B cell (primary cell): ENCODE measurements around the gene DDX24. TPM values are rescaled to one million over a fixed set of nuclear protein-coding genes. Genes with fewer than 3 reads are reported as not detected.

Source experiments
- ATAC-seq: fragments of 200-7000 bp; cut with Tn5 transposase; one replicate; pipeline ENCODE4 v1.10.0; 2021; ENCODE audit warnings: low read depth, mild to moderate bottlenecking, moderate number of reproducible peaks, moderate library complexity
- CTCF ChIA-PET: fragments of 350-600 bp; sonication (Branson Sonifier 250); formaldehyde crosslinking; loops from one replicate; lab custom pipeline; 2021; ENCODE audit warnings: antibody characterized with exemption, inconsistent platforms; lab: Charles Lee
- POLR2A ChIA-PET: fragments of 350-600 bp; sonication (Branson Sonifier 250); formaldehyde crosslinking; loops from one replicate; lab custom pipeline; 2021; ENCODE audit warnings: antibody characterized with exemption; lab: Charles Lee
- DNase-seq: peaks from one replicate; pipeline ENCODE4 v3.0.0; 2013
- H2AFZ ChIP-seq: 2 replicates; pipeline ENCODE4 v1.6.1; 2012; ENCODE audit warnings: mild to moderate bottlenecking, low read depth, low read length; ENCODE audit not compliant: insufficient read depth, poor library complexity, severe bottlenecking
- H3K27ac ChIP-seq, 2 donors: 1 replicate in 1 of 2; 2 replicates in 1 of 2; pipeline ENCODE4 v1.5.1; 2012 to 2013; ENCODE audit warnings: low read length in 2 of 2, mild to moderate bottlenecking in 2 of 2, moderate library complexity in 1 of 2
- H3K27me3 ChIP-seq, 4 experiments: fragments of 200-600 bp in 1 of 4; sonication (generic) in 1 of 4; replicated peaks in 1 of 4; 1 replicate in 2 of 4; 2 replicates in 2 of 4; pipeline versions ENCODE4 v1.6.1 to v1.7.0; 2013 to 2016; ENCODE audit warnings: low read length in 3 of 4, mild to moderate bottlenecking in 2 of 4, mixed read lengths in 1 of 4, moderate library complexity in 1 of 4; ENCODE audit not compliant: insufficient read depth in 4 of 4, control insufficient read depth in 3 of 4; ENCODE audit errors: control extremely low read depth in 1 of 4
- H3K36me3 ChIP-seq, 2 experiments: replicated peaks in 1 of 2; 1 replicate in 1 of 2; 2 replicates in 1 of 2; pipeline versions ENCODE4 v1.6.1 to v1.7.1; 2013; ENCODE audit warnings: low read length in 1 of 2; ENCODE audit not compliant: insufficient read depth in 2 of 2, control insufficient read depth in 1 of 2; ENCODE audit errors: control extremely low read depth in 1 of 2, extremely low read depth in 1 of 2
- H3K4me1 ChIP-seq, 2 donors: fragments of 200-600 bp in 1 of 2; sonication (generic) in 1 of 2; 1 replicate in 1 of 2; 2 replicates in 1 of 2; pipeline versions ENCODE4 v1.5.1 to v1.6.1; 2013 to 2017; ENCODE audit warnings: low read length in 2 of 2; ENCODE audit not compliant: control insufficient read depth in 2 of 2, insufficient read depth in 2 of 2
- H3K4me2 ChIP-seq: replicated peaks from 2 replicates; pipeline ENCODE3; 2012; ENCODE audit warnings: mild to moderate bottlenecking, low read depth, low read length; ENCODE audit not compliant: poor library complexity, severe bottlenecking
- H3K4me3 ChIP-seq, 5 experiments: fragments of 200-600 bp in 1 of 5; sonication (generic) in 1 of 5; 1 replicate in 3 of 5; 2 replicates in 2 of 5; pipeline versions ENCODE4 v1.5.1 to v1.7.0; 2011 to 2016; ENCODE audit warnings: low read length in 4 of 5, mild to moderate bottlenecking in 4 of 5, low read depth in 2 of 5, control low read depth in 1 of 5, moderate library complexity in 1 of 5; ENCODE audit not compliant: insufficient read depth in 1 of 5; ENCODE audit errors: control extremely low read depth in 1 of 5, extremely low read depth in 1 of 5
- H3K79me2 ChIP-seq: fragments of 200-600 bp; sonication (generic); one replicate; pipeline ENCODE4 v1.6.0; 2016; ENCODE audit warnings: low read length; ENCODE audit not compliant: control insufficient read depth, insufficient read depth
- H3K9ac ChIP-seq: fragments of 200-600 bp; sonication (generic); 2 replicates; pipeline ENCODE4 v1.6.1; 2017; ENCODE audit warnings: mild to moderate bottlenecking, low read length, moderate library complexity
- H3K9me3 ChIP-seq, 3 donors: one replicate each; pipeline versions ENCODE4 v1.6.1 to v1.7.1; 2013; ENCODE audit warnings: low read length in 2 of 3; ENCODE audit not compliant: control insufficient read depth in 2 of 3, insufficient read depth in 1 of 3; ENCODE audit errors: control extremely low read depth in 1 of 3
- H4K20me1 ChIP-seq: 2 replicates; pipeline ENCODE4 v1.6.0; 2012; ENCODE audit warnings: mild to moderate bottlenecking, low read length; ENCODE audit not compliant: insufficient read depth, control insufficient read depth, poor library complexity, severe bottlenecking
- H3K27ac Mint-ChIP-seq: one replicate; pipeline ENCODE4 v1.8.0; 2021; ENCODE audit warnings: mixed read lengths
- H3K27me3 Mint-ChIP-seq: one replicate; pipeline ENCODE4 v1.8.0; 2021; ENCODE audit warnings: mixed read lengths
- H3K4me1 Mint-ChIP-seq: one replicate; pipeline ENCODE4 v1.8.0; 2021; ENCODE audit warnings: mixed read lengths
- H3K4me3 Mint-ChIP-seq: one replicate; pipeline ENCODE4 v1.8.0; 2021; ENCODE audit warnings: mixed read lengths
- H3K9me3 Mint-ChIP-seq: one replicate; pipeline ENCODE4 v1.8.0; 2022; ENCODE audit warnings: mixed read lengths; ENCODE audit not compliant: insufficient read depth
- EZH2 ChIP-seq: IDR thresholded peaks from 2 replicates; pipeline ENCODE4 v1.6.1; 2012; ENCODE audit warnings: borderline replicate concordance, low read depth, mild to moderate bottlenecking, moderate library complexity, low read length; ENCODE audit not compliant: insufficient read depth, poor library complexity, severe bottlenecking
- WGBS: methylation state at CpG from one replicate; pipeline ENCODE4 v1.1.5; 2013; ENCODE audit warnings: missing lambda C conversion rate; ENCODE audit not compliant: insufficient coverage; 5-methylcytosine and 5-hydroxymethylcytosine counted together
- intact Hi-C: fragments of 100-400 bp; cut with micrococcal nuclease; formaldehyde crosslinking; loops from one replicate; pipeline ENCODE4 v1.10.0; 2022
- polyA plus RNA-seq: library from polyadenylated mRNA; depleted of rRNA; stranded (reverse); fragments of >200 nt; gene quantifications from 2 replicates; pipeline ENCODE4 v1.2.3, GENCODE V29; 2012
- total RNA-seq, 2 donors: library from RNA; stranded (reverse); fragments of 120-200 nt in 1 of 2; gene quantifications; 1 replicate in 1 of 2; 2 replicates in 1 of 2; pipeline versions ENCODE4 v1.2.3 to v1.2.4, GENCODE V29; 2013 to 2022
- TF ChIP-seq, protein P1 (sequence below): fragments of 200-600 bp; IDR thresholded peaks from one replicate; pipeline ENCODE4 v1.8.0; 2022; ENCODE audit warnings: antibody characterized with exemption, mild to moderate bottlenecking

The DDX24 gene
- total and polyA plus RNA-seq, 2 donors (not counting 1 experiment from before 2014, with no cell fraction given) = 145 to 211 TPM

DNA sequence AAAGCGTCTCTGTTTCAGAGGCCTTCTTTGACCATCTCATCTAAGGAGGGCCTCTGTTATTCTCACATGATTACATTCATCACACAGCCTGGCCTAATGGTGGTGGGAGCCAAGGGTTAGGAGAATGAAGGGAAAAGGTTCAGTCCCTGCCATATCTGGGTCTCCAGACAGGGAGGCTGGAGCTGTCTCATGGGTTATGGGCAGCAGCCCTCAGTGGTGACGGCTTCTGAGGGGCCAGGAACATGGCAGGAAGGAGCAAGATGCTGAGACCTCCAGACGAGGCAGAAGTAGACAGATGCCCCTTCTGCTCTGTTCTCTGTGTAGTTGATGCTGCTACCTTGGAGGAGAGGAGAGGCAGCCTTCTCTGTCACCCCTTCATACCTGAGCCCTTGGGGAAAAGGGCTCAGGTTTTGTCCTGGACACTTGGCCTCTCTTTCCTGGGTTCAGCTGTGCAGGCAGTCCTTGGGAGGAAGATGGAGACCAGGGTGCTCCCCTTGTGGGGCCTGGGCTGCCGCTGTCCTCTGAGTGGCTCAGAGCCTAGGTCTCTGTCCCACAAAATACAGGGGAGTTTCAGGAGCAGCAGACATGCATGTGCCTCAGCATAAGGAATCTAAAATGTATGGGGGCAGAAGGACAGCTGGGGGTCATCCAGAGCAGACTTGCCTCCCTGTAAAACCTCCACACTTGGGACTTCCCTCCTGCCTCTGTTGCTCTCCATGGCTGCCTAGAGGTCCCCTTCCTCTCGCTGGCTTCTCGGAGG is 44.8 kb upstream of the DDX24 start:
- Histone ChIP-seq H4K20me1 (no peaks in the 10 kb centered on the region), H3K27me3 (no peaks in the 10 kb centered on the region), H3K79me2 (no peaks in the 10 kb centered on the region), H3K36me3 (peaks cover 0 to 3% of the 10 kb centered on the region in 2 experiments), H3K27ac (no peak overlapping the region), H3K4me3 (no peak overlapping the region), H2AFZ (no peak overlapping the region), H3K4me2 (no peak overlapping the region), H3K9me3 (peaks cover 0 to 7% (median 0%) of the 10 kb centered on the region in 3 donors), H3K4me1 (peaks cover 12 to 18% of the 10 kb centered on the region in 2 donors), H3K9ac (no peak overlapping the region)
- Mint-ChIP-seq H3K27me3 (peaks cover 12% of the 10 kb centered on the region), H3K4me3 (no peak overlapping the region), H3K4me1 (peaks cover 14% of the 10 kb centered on the region), H3K9me3 (peaks cover under 1% of the 10 kb centered on the region), H3K27ac (no peak overlapping the region)
- intact Hi-C loops = no loop called here
- DNase-seq (no peak), ATAC-seq (no peak)
- ChIA-PET POLR2A (no interaction called here), CTCF (interaction anchor here (0.7 to 1.2 kb wide), 2 partner anchors 11 to 89 kb away, joined by 3 read pairs; no protein-coding TSS in a partner anchor)
- TF ChIP-seq, protein P1, sequence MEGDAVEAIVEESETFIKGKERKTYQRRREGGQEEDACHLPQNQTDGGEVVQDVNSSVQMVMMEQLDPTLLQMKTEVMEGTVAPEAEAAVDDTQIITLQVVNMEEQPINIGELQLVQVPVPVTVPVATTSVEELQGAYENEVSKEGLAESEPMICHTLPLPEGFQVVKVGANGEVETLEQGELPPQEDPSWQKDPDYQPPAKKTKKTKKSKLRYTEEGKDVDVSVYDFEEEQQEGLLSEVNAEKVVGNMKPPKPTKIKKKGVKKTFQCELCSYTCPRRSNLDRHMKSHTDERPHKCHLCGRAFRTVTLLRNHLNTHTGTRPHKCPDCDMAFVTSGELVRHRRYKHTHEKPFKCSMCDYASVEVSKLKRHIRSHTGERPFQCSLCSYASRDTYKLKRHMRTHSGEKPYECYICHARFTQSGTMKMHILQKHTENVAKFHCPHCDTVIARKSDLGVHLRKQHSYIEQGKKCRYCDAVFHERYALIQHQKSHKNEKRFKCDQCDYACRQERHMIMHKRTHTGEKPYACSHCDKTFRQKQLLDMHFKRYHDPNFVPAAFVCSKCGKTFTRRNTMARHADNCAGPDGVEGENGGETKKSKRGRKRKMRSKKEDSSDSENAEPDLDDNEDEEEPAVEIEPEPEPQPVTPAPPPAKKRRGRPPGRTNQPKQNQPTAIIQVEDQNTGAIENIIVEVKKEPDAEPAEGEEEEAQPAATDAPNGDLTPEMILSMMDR = no peak
- no peak for TF ChIP-seq EZH2
- 85% methylated on average over 5 of the region's 6 CpGs for WGBS
